Thoracic aorta (tissue), 2 donors: ENCODE measurements around the gene INHBA. TPM values are rescaled to one million over a fixed set of nuclear protein-coding genes. Genes with fewer than 3 reads are reported as not detected.

Experiments used
- ATAC-seq: fragments of 150-250 bp; one replicate; pipeline ENCODE4 v1.8.0; 2017; ENCODE audit warnings: low read depth; ENCODE audit not compliant: insufficient number of reproducible peaks, low FRiP score
- DNase-seq: peaks from one replicate; pipeline ENCODE4 v3.0.0-alpha.2; 2020; ENCODE audit warnings: low spot score
- H3K27ac ChIP-seq, 2 donors: fragments of 200-600 bp; sonication (generic); 1 replicate in 1 of 2; 2 replicates in 1 of 2; pipeline ENCODE4 v1.5.1; 2016; ENCODE audit warnings: mild to moderate bottlenecking in 2 of 2, moderate library complexity in 2 of 2
- H3K27me3 ChIP-seq: fragments of 200-600 bp; sonication (generic); replicated peaks from 2 replicates; pipeline ENCODE4 v1.6.0; 2016; ENCODE audit warnings: mild to moderate bottlenecking; ENCODE audit not compliant: insufficient read depth
- H3K36me3 ChIP-seq: fragments of 200-600 bp; sonication (generic); one replicate; pipeline ENCODE4 v1.5.1; 2016
- H3K4me1 ChIP-seq, 2 donors: fragments of 200-600 bp; sonication (generic); 1 replicate in 1 of 2; 2 replicates in 1 of 2; pipeline versions ENCODE4 v1.5.1 to v1.6.0; 2016; ENCODE audit warnings: low read depth in 2 of 2, mild to moderate bottlenecking in 1 of 2; ENCODE audit not compliant: control insufficient read depth in 1 of 2
- H3K4me3 ChIP-seq: fragments of 200-600 bp; sonication (generic); 2 replicates; pipeline ENCODE4 v1.5.1; 2016; ENCODE audit warnings: mild to moderate bottlenecking
- H3K9me3 ChIP-seq: fragments of 200-600 bp; sonication (generic); 2 replicates; pipeline ENCODE4 v1.5.1; 2016
- total RNA-seq, 2 donors: library from RNA; depleted of rRNA; stranded (reverse); fragments of >200 nt; gene quantifications; one replicate each; pipeline versions ENCODE4 v1.1.0 to v1.2.3, GENCODE V29; 2016
- TF ChIP-seq, protein P1 (sequence below): fragments of 200-600 bp; sonication (generic); IDR thresholded peaks from one replicate; pipeline ENCODE4 v1.5.1; 2019; ENCODE audit warnings: antibody characterized with exemption

The INHBA gene
- total RNA-seq, 2 donors from 2014 or later: 24.0 to 44.8 TPM

GRCh38 chr7:41688906-41689305 lies 14.0 kb downstream of the INHBA start:
- peaks cover 7% of the 10 kb centered on the region for H3K36me3 ChIP-seq
- peaks cover 23 to 34% of the 10 kb centered on the region in 2 donors for H3K4me1 ChIP-seq
- DNase-seq (no peak), ATAC-seq (no peak)
- H3K4me3 ChIP-seq: no peak overlapping the region
- H3K27me3 ChIP-seq: no peaks in the 10 kb centered on the region
- TF ChIP-seq, protein P1, sequence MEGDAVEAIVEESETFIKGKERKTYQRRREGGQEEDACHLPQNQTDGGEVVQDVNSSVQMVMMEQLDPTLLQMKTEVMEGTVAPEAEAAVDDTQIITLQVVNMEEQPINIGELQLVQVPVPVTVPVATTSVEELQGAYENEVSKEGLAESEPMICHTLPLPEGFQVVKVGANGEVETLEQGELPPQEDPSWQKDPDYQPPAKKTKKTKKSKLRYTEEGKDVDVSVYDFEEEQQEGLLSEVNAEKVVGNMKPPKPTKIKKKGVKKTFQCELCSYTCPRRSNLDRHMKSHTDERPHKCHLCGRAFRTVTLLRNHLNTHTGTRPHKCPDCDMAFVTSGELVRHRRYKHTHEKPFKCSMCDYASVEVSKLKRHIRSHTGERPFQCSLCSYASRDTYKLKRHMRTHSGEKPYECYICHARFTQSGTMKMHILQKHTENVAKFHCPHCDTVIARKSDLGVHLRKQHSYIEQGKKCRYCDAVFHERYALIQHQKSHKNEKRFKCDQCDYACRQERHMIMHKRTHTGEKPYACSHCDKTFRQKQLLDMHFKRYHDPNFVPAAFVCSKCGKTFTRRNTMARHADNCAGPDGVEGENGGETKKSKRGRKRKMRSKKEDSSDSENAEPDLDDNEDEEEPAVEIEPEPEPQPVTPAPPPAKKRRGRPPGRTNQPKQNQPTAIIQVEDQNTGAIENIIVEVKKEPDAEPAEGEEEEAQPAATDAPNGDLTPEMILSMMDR: no peak
- no peaks in the 10 kb centered on the region for H3K9me3 ChIP-seq
- H3K27ac ChIP-seq: no peak overlapping the region

DNA sequence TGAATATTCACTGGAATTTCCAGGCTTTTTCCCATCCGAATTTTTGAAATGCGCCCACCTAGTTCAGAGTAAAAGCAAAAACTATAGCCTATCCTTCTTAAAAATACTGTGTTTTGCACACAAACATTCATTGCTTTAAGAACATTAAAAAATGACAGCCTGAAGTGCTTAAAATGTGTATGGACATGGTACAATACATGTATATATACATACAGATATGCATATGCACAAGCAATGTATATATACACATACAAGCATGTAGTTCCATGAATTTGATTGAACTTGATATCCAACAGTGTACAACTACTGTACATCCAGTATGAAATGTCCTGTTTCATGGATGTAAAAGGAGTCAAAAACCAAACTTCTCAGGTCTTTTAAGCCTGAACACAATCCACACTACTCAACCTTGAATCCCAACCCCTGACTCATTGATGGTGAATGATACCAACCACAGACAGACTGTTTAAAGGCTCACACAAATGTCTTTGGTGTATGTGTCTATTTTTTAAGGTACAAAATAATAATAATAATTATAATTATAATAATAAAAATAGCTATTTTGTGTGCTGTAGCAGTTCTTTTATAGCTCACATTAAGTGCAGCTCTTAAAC lies 14.8 kb downstream of the INHBA start:
- H3K27me3 ChIP-seq: no peaks in the 10 kb centered on the region
- peaks cover 7% of the 10 kb centered on the region for H3K36me3 ChIP-seq
- TF ChIP-seq, protein P1: no peak
- H3K4me3 ChIP-seq: no peak overlapping the region
- H3K9me3 ChIP-seq: no peaks in the 10 kb centered on the region
- DNase-seq (no peak), ATAC-seq (no peak)
- no peak overlapping the region for H3K27ac ChIP-seq
- H3K4me1 ChIP-seq: peaks cover 15 to 26% of the 10 kb centered on the region in 2 donors

GRCh38 chr7:41685684-41686083 lies 17.2 kb downstream of the INHBA start:
- Histone ChIP-seq H3K4me1 (peaks cover 2% of the 10 kb centered on the region in 2 donors), H3K4me3 (no peak overlapping the region), H3K9me3 (no peaks in the 10 kb centered on the region), H3K27ac (no peak overlapping the region), H3K36me3 (peaks cover 7% of the 10 kb centered on the region), H3K27me3 (no peaks in the 10 kb centered on the region)
- ATAC-seq: no peak
- no peak for DNase-seq
- TF ChIP-seq, protein P1: no peak

GRCh38 chr7:41682422-41682821 lies 20.5 kb downstream of the INHBA start:
- H3K4me1 ChIP-seq: peaks cover 2 to 4% of the 10 kb centered on the region in 2 donors
- ATAC-seq: no peak
- no peaks in the 10 kb centered on the region for H3K27me3 ChIP-seq
- no peaks in the 10 kb centered on the region for H3K9me3 ChIP-seq
- no peak overlapping the region for H3K4me3 ChIP-seq
- no peaks in the 10 kb centered on the region for H3K36me3 ChIP-seq
- H3K27ac ChIP-seq: no peak overlapping the region
- DNase-seq: no peak
- TF ChIP-seq, protein P1: no peak

- peaks cover 6 to 20% of the 10 kb centered on the region in 2 donors for H3K4me1 ChIP-seq
- no peak for ATAC-seq
- H3K4me3 ChIP-seq: no peak overlapping the region
- no peaks in the 10 kb centered on the region for H3K9me3 ChIP-seq
- H3K27ac ChIP-seq: no peak overlapping the region
- DNase-seq: no peak
- H3K36me3 ChIP-seq: no peaks in the 10 kb centered on the region
- TF ChIP-seq, protein P1: no peak
- no peaks in the 10 kb centered on the region for H3K27me3 ChIP-seq
Measured at GRCh38 chr7:41679566-41679965, 23.3 kb downstream of the INHBA start.
